Medulla oblongata (tissue), 1 donor: ENCODE measurements around the gene TMX1.
"Not testable (repeated sequence)": the region's sequence is repeated elsewhere in the genome, so short reads cannot be mapped to it uniquely, and the experiment has no call there.

ENCODE experiments used
- DNase-seq: peaks from one replicate; pipeline ENCODE4 v3.0.0-alpha.2; 2015; ENCODE audit errors: extremely low spot score

The TMX1 gene, protein sequence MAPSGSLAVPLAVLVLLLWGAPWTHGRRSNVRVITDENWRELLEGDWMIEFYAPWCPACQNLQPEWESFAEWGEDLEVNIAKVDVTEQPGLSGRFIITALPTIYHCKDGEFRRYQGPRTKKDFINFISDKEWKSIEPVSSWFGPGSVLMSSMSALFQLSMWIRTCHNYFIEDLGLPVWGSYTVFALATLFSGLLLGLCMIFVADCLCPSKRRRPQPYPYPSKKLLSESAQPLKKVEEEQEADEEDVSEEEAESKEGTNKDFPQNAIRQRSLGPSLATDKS

DNA sequence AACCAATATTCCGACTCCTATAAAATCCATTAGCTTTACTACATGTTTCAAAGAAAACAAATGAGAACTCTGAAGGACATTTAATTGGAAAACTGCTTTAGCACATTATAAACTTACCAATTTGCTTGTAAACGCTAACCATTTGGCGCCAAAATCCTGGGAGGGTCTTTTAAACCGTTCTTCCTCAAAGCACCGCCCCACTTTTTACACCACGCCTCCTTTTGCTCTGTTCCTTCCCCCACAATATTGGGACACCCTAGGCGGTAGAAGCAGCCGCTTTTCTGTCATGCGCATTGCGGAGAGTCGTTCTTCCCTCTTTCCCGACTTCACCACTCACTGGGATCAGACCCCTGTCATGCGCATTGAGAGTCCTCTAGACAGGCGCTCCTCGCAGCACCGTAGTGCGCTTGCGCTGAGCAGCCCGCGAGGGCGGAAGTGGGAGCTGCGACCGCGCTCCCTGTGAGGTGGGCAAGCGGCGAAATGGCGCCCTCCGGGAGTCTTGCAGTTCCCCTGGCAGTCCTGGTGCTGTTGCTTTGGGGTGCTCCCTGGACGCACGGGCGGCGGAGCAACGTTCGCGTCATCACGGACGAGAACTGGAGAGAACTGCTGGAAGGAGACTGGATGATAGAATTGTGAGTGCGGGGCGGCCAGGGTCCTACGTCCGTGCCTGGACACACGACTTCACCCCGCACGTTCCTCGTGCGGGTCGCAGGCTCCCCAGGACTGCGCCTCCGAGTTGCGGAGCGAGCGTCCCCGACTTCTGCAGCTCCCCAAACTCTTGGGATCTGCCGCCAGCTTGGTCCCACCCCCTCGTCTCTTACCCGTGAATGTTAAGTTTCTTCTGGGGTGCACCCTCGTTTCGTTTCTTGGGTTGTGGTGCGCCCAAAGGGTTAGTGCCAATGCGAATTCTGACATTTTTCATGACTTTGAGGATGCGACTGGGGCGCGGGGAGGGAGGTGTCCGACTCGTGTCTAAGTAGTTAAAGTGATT is at the start of gene TMX1:
Gene TMX1 (plus strand): TSS at position 435 of the 991 bp plus-strand sequence. CDS start 46 bp downstream, at position 481.
- peak; percentile 100 for DNase-seq

DNA sequence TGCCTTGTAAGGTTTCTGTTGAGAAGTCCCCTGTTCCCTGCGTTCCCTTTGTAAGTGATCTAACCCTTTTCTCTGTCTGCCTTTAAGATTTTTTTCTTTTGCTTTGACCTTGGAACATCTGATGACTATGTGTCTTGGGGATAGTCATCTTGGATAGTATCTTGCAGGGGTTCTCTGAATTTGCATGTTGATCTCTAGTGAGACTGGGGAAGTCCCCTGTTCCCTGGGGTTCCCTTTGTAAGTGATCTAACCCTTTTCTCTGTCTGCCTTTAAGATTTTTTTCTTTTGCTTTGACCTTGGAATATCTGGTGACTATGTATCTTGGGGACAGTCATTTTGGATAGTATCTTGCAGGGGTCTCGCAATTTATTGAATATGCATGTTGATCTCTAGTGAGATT is 38.2 kb upstream of the TMX1 start:
- no peak for DNase-seq

DNA sequence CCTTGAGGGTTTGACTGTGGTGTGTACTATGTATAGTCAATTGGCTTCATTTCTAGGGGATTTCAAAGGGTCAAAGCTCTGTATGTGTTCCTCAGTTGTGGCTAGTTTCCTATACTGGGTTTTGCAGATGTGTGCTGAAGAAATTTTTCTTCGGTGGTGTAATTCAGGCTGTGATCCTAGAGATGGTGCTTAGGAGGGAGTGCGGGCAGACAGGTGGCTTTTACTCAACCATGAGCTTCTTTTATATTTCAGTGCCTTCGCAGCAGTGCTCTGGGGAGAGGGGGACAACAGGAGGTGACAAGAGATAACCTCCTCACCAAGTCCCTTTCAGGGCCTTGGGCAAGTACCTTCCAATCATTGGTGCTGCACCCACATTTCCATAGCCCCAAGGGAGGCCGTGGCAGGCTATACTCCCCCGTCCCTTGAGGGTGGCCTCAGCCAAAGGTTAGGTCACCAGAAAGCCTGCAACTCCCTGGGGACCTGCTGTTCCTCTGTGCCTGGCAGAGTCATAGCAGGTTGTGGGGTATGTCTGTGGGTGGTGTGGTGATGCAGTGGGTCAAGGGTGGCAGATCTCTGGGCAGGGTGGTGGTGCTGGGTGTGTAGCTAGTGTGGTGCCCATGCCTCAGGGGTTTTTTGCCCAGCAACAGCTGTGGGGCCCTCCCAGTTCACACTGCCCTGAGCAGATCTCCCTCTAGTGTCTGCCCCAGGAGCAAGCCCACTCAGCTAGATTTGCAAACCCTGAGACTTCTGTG is 37.0 kb upstream of the TMX1 start:
- no peak for DNase-seq

DNA sequence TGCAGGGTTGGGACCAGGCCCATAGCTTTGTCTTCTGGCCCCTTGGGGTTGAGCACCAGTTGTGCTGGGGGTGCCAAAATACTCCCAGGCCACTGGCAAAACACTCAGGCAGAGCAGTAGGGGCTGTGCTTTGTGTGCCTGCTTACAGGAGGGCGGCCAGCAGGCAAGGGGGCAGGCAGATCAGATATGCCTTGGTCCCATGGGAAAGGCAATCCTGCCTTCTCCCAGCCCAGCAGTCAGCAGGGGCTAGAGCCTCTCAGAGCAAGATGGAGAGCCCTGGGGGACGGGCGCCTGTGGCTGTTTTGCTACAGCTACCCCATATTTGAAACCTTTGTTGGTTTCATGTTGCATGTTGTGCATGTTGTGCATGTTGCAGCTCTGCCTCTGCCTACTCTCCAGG is 36.2 kb upstream of the TMX1 start:
- no peak for DNase-seq

DNA sequence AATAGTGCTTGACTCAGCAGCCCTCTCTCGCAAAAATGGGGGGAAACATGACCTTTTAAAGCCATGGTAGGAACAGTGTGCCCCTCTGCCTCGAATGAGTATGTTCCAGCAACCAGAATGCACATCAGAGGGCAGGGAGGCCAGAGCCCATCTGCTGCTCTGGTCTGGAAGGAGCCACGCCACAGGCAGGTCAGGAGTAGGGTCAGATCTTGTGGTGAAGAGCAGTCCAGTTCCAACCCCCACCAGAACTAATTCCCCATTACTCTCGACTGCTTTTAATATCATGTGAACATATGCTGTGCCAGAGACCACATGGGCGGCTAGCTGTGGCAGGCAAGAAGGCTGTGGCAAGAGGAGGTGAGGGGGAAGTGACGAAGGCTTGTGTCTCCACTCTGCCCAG is 34.6 kb upstream of the TMX1 start:
- DNase-seq, result no peak

DNA sequence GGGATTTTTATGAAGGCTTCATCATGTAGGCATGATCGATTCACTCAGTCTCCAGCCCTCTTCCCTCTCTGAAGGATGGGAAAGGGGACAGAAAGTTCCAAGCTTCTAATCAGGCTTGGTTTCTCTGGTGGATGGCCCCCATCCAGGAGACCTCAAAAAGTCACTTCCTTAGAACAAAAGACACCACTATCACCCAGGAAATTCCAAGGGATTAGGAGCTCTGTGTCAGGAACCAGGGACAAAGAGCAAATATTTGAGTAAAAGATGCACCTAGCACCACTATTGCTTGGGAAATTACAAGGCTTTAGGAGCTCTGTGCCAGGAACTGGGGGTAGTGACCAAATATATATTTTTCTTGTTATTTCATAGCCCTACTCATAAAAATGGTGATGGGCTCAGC is 33.6 kb upstream of the TMX1 start:
- DNase-seq, result no peak

DNA sequence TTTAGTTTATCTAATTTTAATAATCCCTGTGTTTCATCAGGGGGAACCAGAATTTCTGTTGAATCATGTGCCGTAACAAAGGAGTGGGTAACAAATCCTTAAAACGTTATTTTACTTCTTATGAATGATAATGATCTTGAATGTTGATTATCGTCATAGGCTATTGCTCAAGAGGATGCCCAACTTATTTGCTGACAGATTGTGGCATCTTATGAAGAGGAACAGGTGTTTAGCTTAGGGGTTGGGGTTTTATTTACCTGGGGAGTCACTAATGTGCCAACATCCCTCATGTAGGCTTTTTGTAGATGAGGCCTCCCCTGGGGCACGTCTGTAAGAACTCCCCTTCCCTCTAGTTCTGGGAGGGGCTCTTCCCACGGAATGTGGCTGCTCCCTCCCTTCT is 32.4 kb upstream of the TMX1 start:
- no peak for DNase-seq

DNA sequence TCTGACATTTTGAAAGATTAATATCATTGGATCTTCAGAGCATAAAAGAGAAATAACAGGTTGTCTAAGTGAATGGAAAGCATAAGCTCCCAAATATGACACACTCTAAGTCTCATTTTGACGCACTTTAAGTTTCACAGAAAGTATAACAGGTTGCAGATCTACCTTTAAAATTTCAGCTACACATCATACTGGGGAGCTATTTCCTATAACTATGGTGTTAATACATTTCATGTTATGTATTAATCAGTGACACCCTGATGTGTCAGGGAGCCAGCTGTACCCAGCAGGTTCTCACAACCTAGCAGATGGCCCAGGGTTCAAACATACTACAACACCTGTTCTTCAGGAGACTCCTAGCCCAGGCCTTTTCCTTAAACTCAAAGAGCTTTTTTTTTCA is 31.1 kb upstream of the TMX1 start:
- no peak for DNase-seq

DNA sequence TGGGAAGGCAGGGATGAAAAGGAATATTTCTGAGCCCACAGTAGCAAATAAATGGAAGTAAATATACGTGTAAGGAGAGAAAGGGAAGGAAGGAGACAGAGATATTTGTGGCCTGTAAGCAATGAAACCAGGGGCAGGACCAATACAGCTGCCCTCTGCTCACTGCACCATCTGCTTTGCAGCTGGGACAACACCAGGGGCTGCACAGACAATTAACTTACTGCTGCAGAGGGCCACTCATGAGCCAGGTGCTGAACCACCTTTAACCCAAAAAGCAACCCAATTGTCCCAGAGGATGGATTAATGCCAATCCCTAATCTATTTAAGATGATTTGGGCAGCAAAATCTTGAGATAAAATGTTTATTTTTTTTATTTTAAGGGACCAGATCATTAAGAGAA is 30.6 kb upstream of the TMX1 start:
- no peak for DNase-seq

DNA sequence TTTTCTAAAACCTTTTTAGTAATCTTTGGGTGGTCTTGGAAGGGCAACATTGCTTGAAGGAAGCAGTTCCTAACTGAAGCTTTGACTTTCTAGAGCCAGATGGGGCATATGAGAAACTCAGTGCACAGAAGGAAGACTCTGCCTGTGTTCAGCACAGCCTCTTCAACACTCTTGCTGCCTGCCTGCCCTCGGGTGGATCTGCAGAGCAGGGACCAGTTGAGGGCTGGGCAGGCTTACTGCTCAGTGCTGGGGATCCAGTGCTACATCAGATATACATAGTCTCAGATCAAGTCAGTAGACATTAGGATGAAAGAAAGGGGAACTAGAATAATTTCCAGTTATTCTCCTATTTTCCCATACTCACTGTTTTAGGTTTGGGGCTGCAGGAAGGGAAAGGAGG is 29.5 kb upstream of the TMX1 start:
- no peak for DNase-seq

DNA sequence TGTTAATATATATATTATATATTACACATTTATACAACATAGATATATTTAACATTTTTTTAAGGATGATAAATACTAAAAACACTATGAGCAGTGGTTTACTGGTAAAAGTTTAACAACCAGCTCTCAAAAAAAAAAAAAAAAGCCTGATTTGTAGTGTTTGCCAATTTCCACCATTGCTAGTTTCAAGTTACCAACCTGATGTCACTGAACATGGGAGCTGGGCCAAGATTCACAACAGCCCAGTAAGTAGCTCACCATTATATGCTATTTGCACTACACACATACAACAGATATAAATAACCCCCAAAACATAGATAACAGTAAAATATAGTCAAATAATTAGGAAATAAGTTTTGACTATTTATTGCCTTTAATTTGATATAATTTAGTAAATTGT is 28.9 kb upstream of the TMX1 start:
- no peak for DNase-seq

DNA sequence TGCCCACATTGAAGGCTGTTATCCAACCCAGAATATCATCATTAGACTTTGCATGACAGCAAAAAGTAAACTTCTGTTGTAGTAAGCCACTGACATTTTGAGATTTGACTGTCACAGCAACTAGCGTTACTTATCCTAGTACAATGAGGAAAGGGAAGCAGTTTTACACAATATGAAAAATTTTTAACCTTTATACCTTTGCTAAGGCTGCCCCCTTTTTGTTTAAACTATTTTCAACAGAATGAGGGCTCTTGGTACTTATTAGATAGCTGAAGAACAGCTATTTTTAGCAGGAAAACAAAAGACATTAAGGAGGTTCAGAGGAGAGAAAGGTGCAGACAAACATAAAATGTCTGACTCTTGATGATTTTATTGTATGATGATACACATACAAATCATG is 23.4 kb upstream of the TMX1 start:
- no peak for DNase-seq

DNA sequence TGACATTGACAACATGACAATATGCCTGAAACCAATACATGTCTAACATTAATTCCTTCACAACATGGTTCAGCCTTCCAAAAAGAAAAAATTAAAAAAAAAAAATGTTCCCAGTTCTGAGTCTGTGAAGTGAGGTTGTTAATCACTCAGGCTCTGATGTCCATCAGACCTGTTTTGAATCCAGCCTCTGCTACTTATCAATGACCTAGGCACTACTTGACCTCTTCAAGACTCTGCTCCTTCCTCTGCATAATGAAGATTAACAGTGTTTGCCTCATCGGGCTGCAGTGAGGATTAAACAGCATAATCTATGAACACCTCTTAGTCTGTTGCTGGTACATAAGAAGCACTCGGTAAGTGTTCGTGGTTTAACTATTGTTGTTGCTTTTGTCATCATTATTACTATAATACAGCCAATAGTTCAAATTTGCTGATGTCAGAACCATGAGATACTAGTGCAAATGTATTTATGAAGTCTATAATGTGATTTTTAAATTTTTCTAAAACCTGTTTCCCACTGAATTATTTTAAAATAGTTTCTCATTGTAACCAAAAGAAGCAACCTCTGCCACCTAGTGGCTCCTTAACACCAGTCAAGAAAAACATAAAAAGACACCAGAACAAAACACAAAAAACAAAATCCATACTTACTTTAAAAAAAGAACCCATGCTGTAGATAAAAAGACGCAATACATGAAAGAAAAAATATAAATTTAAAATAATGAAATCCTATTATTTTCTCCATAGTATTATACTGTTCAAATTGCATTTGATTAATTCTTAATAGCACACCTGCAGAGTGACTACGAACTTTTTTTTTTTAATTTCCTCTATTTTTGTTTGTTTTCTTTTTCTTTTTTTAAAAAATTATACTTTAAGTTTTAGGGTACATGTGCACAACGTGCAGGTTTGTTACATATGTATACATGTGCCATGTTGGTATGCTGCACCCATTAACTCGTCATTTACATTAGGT is 20.3 kb upstream of the TMX1 start:
- peak; percentile 70 for DNase-seq

DNA sequence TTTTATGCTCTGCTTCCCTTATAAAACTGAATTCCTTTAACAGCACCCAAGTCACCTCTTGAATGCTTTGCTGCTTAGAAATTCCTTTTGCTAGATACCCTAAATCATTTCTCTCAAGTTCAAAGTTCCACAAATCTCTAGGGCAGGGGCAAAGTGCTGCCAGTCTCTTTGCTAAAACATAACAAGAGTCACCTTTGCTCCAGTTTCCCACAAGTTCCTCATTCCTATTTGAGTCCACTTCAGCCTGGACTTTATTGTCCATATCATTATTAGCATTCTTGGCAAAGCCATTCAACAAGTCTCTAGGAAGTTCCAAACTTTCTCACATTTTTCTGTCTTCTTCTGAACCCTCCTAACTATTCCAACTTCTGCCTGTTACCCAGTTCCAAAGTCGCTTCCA is 16.6 kb upstream of the TMX1 start:
- not testable (repeated sequence) for DNase-seq

DNA sequence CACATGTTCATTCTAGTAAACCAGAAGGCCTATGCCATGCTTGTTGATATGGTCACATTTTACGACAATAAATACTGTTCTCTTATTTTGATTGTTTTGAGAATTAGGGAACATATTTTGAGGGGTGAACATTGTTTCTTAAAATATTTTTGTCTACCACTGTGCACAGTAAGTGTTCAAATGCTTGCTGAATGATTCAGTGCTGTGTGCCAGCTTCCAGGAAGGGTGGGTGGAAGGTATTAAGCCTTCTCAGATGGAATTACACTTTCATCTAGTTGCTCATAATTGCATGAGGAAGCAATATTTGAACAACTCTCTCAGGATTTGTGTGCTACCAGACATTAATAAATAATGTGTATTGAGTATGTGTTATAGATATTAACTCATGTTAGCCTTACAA is 15.5 kb upstream of the TMX1 start:
- no peak for DNase-seq

DNA sequence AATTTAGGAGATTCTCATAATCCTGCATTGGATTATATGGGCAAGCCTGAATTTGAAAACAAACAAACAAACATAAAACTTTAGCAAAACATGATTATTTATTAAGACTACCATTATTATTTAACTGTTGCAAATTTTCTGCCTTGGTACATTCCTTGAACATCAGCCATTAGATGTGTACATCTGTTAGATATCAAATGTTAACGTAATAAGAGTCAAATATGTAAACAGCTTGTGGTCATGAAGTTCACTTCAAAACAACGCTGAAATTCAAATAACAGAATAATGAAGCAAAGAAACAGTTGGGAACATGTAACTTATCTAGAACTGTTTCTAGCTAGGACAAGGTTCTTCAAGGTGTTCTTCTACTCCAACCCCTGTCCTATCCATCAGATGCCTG is 14.3 kb upstream of the TMX1 start:
- no peak for DNase-seq

DNA sequence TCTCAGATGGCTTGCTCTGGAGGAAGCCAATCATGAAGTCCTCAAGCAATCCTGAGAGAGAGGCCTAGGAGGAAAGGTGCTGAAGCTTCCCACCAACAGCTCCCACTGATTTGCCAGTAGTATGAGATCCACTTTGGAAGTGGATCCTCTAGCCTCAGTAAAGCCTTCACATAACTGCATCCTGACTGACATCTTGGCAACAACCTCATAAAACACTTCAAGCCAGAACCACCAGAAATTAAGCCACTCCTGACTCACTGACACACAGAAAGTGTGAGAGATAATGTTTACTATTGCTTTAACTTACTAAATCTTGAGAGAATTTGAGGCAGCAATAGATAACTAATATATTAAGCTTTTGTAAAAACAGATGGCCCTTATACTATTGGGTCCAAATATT is 11.7 kb upstream of the TMX1 start:
- DNase-seq, result no peak

DNA sequence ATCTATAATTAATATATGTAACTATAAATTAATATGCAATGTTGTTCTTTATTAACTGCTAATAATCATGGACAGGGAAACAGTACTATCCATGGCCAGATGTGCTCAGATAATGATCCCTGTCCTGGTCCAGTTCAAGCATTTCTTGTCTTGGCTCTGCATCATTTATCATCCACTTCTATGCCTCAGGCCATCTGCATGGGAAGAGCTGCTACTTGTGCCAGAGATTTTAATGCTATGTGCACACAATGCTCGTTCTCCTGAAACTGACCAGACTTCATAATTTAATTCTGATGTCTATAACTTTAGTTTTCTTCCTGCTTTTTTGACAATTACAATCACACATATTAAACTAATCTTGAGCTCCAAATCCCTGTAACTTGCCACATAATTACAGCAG is 11.2 kb upstream of the TMX1 start:
- no peak for DNase-seq

DNA sequence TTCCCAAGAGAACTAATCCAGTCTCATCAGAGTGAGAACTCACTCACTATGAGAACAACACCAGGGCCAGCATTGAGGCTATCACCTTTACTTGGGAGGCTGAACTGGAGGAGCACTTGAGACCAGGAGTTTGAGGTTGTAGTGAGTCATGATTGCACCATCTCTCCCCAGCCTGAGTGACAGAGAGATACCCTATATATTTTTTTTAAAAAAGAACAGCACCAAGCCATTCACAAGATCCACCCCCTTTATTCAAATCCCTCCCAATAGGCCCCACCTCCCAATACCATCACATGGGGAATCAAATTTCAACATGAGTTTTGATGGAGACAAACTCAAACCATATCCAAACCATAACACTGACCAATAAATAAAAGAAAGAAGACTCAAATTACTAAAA is 3.7 kb upstream of the TMX1 start:
- no peak for DNase-seq

DNA sequence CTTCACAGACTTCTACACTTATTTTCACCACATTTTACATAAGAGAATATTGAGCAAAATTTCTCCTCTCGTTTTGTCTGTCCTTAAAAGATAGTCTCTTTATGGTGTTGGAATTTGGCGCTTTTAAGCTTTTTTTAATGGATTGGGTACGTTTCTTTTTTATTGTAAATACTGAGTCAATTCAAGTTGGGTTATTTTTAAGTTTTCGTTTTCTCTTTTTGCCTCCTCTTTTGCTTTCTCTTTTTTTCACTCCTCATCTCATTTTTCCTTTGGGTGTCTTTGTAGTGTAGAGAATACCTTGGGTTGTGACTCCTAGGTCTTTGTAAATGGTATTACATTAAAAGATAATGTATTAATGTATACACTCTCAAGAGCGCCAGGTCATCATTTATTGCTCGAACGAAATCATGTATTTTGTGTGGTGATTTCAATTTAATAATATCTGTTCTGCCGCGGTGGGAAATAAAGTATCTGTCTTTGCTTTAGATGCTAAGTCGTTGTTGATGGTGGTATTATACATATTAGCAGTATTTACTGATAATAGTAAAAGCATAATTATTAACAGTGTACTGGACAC is 845 bp downstream of the TMX1 start:
- DNase-seq, result no peak
